H9 (cell line): ENCODE data around the gene AEBP2. TPM values are rescaled to one million over a fixed set of nuclear protein-coding genes. Genes with fewer than 3 reads are reported as not detected.

Experiments used
- DNase-seq: peaks from one replicate; pipeline ENCODE4 v3.0.0-alpha.2; 2017
- H2AFZ ChIP-seq: one replicate; pipeline ENCODE4 v1.6.1; 2013; ENCODE audit warnings: mild to moderate bottlenecking, low read length, control low read depth, moderate library complexity
- H2AK5ac ChIP-seq: 2 replicates; pipeline ENCODE4 v1.6.1; 2013; ENCODE audit warnings: low read length, control low read depth, mixed read lengths; ENCODE audit not compliant: insufficient read length
- H2BK120ac ChIP-seq: one replicate; pipeline ENCODE4 v1.6.1; 2013; ENCODE audit warnings: low read depth, mild to moderate bottlenecking, low read length, control low read depth, inconsistent platforms; ENCODE audit not compliant: poor library complexity, severe bottlenecking
- H2BK12ac ChIP-seq: 2 replicates; pipeline ENCODE4 v1.6.1; 2013; ENCODE audit warnings: low read length, control low read depth, mixed read lengths, low read depth; ENCODE audit not compliant: insufficient read length
- H2BK15ac ChIP-seq: 2 replicates; pipeline ENCODE4 v1.6.1; 2013; ENCODE audit warnings: low read depth, low read length, control low read depth
- H2BK20ac ChIP-seq: one replicate; pipeline ENCODE4 v1.6.1; 2013; ENCODE audit warnings: low read depth, mild to moderate bottlenecking, low read length, control low read depth, inconsistent platforms; ENCODE audit not compliant: poor library complexity, severe bottlenecking
- H2BK5ac ChIP-seq: 2 replicates; pipeline ENCODE4 v1.6.1; 2013; ENCODE audit warnings: low read length, control low read depth, mixed read lengths; ENCODE audit not compliant: insufficient read length
- H3K14ac ChIP-seq: 2 replicates; pipeline ENCODE4 v1.6.1; 2013; ENCODE audit warnings: low read length, control low read depth; ENCODE audit not compliant: insufficient read depth
- H3K18ac ChIP-seq: 2 replicates; pipeline ENCODE4 v1.6.1; 2013; ENCODE audit warnings: low read depth, mild to moderate bottlenecking, mixed read lengths, low read length, control low read depth; ENCODE audit not compliant: insufficient read length
- H3K23ac ChIP-seq: 2 replicates; pipeline ENCODE4 v1.6.1; 2013; ENCODE audit warnings: low read length, control low read depth, mixed read lengths, low read depth; ENCODE audit not compliant: insufficient read length
- H3K23me2 ChIP-seq: 2 replicates; pipeline ENCODE4 v1.6.1; 2013; ENCODE audit warnings: low read depth, mild to moderate bottlenecking, mixed read lengths, low read length, control low read depth; ENCODE audit not compliant: insufficient read length, poor library complexity, severe bottlenecking
- H3K27ac ChIP-seq: 2 replicates; pipeline ENCODE4 v1.5.1; 2013; ENCODE audit warnings: low read length, control low read depth, mixed read lengths, low read depth; ENCODE audit not compliant: insufficient read length
- H3K27me3 ChIP-seq: 2 replicates; pipeline ENCODE4 v1.6.1; 2013; ENCODE audit warnings: low read length, control low read depth, inconsistent platforms; ENCODE audit not compliant: insufficient read depth
- H3K4ac ChIP-seq: 2 replicates; pipeline ENCODE4 v1.6.1; 2013; ENCODE audit warnings: low read depth, mild to moderate bottlenecking, control low read depth, inconsistent platforms, low read length, moderate library complexity
- H3K4me1 ChIP-seq: 2 replicates; pipeline ENCODE4 v1.6.1; 2013; ENCODE audit warnings: low read length, control low read depth, inconsistent platforms; ENCODE audit not compliant: insufficient read depth
- H3K4me2 ChIP-seq: 2 replicates; pipeline ENCODE4 v1.6.1; 2013; ENCODE audit warnings: low read length, control low read depth, mixed read lengths; ENCODE audit not compliant: insufficient read length, insufficient read depth
- H3K56ac ChIP-seq: 2 replicates; pipeline ENCODE4 v1.6.1; 2013; ENCODE audit warnings: low read depth, mild to moderate bottlenecking, mixed read lengths, low read length, control low read depth; ENCODE audit not compliant: insufficient read length
- H3K79me1 ChIP-seq: 2 replicates; pipeline ENCODE4 v1.6.1; 2013; ENCODE audit warnings: low read depth, mild to moderate bottlenecking, moderate library complexity, low read length, control low read depth, inconsistent platforms; ENCODE audit not compliant: insufficient read depth, poor library complexity, severe bottlenecking
- H3K79me2 ChIP-seq: 2 replicates; pipeline ENCODE4 v1.6.1; 2013; ENCODE audit warnings: low read length, control low read depth, inconsistent platforms; ENCODE audit not compliant: insufficient read depth
- H3K9ac ChIP-seq: 2 replicates; pipeline ENCODE4 v1.6.1; 2013; ENCODE audit warnings: low read length, control low read depth, mixed read lengths; ENCODE audit not compliant: insufficient read length; ENCODE audit errors: extremely low read depth
- H3K9me3 ChIP-seq: one replicate; pipeline ENCODE4 v1.6.1; 2013; ENCODE audit warnings: low read depth, low read length, inconsistent platforms; ENCODE audit not compliant: control insufficient read depth
- H3T11ph ChIP-seq: one replicate; pipeline ENCODE4 v1.6.1; 2013; ENCODE audit warnings: mild to moderate bottlenecking, low read length, control low read depth, inconsistent platforms
- H4K20me1 ChIP-seq: one replicate; pipeline ENCODE4 v1.6.1; 2013; ENCODE audit not compliant: control insufficient read depth, insufficient read length, insufficient read depth
- H4K5ac ChIP-seq: 2 replicates; pipeline ENCODE4 v1.6.1; 2013; ENCODE audit warnings: low read depth, mild to moderate bottlenecking, mixed read lengths, low read length, control low read depth; ENCODE audit not compliant: insufficient read length
- H4K8ac ChIP-seq: replicated peaks from 2 replicates; pipeline ENCODE4 v1.6.1; 2013; ENCODE audit warnings: low read length, control low read depth, mixed read lengths, low read depth; ENCODE audit not compliant: insufficient read length
- H4K91ac ChIP-seq: 2 replicates; pipeline ENCODE4 v1.6.1; 2013; ENCODE audit warnings: low read depth, mild to moderate bottlenecking, moderate library complexity, mixed read lengths, low read length, control low read depth; ENCODE audit not compliant: insufficient read length
- H3K27ac Mint-ChIP-seq, 3 experiments: 2 replicates in 2 of 3; 3 replicates in 1 of 3; pipeline ENCODE4 v1.8.0; 2020 to 2021; ENCODE audit warnings: mixed read lengths in 3 of 3, mild to moderate bottlenecking in 1 of 3, moderate library complexity in 1 of 3
- H3K27me3 Mint-ChIP-seq: 2 replicates; pipeline ENCODE4 v1.8.0; 2021; ENCODE audit warnings: low read depth, mild to moderate bottlenecking, moderate library complexity, mixed read lengths
- H3K36me3 Mint-ChIP-seq, 3 experiments: 2 replicates in 2 of 3; 3 replicates in 1 of 3; pipeline ENCODE4 v1.8.0; 2020 to 2021; ENCODE audit warnings: low read depth in 3 of 3, mixed read lengths in 3 of 3; ENCODE audit not compliant: insufficient read depth in 1 of 3
- H3K4me1 Mint-ChIP-seq, 2 experiments: 2 replicates each; pipeline ENCODE4 v1.8.0; 2020; ENCODE audit warnings: mixed read lengths in 2 of 2
- H3K4me3 Mint-ChIP-seq, 2 experiments: 2 replicates in 1 of 2; 3 replicates in 1 of 2; pipeline ENCODE4 v1.8.0; 2020 to 2021; ENCODE audit warnings: mild to moderate bottlenecking in 2 of 2, mixed read lengths in 2 of 2, moderate library complexity in 1 of 2
- H3K9me3 Mint-ChIP-seq, 2 experiments: 2 replicates in 1 of 2; 3 replicates in 1 of 2; pipeline ENCODE4 v1.8.0; 2020; ENCODE audit warnings: mild to moderate bottlenecking in 2 of 2, mixed read lengths in 2 of 2, moderate library complexity in 1 of 2
- CTCF ChIP-seq: fragments of 200-600 bp; sonication (generic); conservative IDR thresholded peaks from 3 replicates; pipeline ENCODE4 v1.8.0; 2021; ENCODE audit warnings: antibody characterized with exemption, mild to moderate bottlenecking
- WGBS: extraction: QIAGEN DNeasy Blood & Tissue Kit; methylation state at CpG from one replicate; pipeline ENCODE4 v1.1.7; 2013; ENCODE audit warnings: missing lambda C conversion rate, low lambda C conversion rate, mixed read lengths; ENCODE audit not compliant: insufficient read length; ENCODE audit errors: extremely low coverage; 5-methylcytosine and 5-hydroxymethylcytosine counted together
- total RNA-seq: library from RNA; stranded (reverse); gene quantifications from 2 replicates; pipeline ENCODE4 v1.2.1, GENCODE V29; 2021

The AEBP2 gene
- total RNA-seq, 1 experiment from 2014 or later: 82.8 TPM

- no peak overlapping the region for H2BK20ac ChIP-seq
- no peaks in the 10 kb centered on the region for H3K9me3 Mint-ChIP-seq
- H3K4me3 Mint-ChIP-seq: no peak overlapping the region
- no peaks in the 10 kb centered on the region for H3K23me2 ChIP-seq
- H2BK5ac ChIP-seq: no peak overlapping the region
- no peak overlapping the region for H3K4ac ChIP-seq
- no peak for DNase-seq
- no peak for TF ChIP-seq CTCF
- H4K91ac ChIP-seq: no peak overlapping the region
- no peaks in the 10 kb centered on the region for H3K79me2 ChIP-seq
- no peak overlapping the region for H3K23ac ChIP-seq
- no peaks in the 10 kb centered on the region for H3K79me1 ChIP-seq
- H3K18ac ChIP-seq: no peak overlapping the region
- no peak overlapping the region for H2BK15ac ChIP-seq
- no peak overlapping the region for H2AFZ ChIP-seq
- no peak overlapping the region for H3K56ac ChIP-seq
- H2AK5ac ChIP-seq: no peak overlapping the region
- H3K4me2 ChIP-seq: no peak overlapping the region
- H3K27me3 ChIP-seq: no peaks in the 10 kb centered on the region
- no peaks in the 10 kb centered on the region for H3K27me3 Mint-ChIP-seq
- peak overlapping the region in 1 of 3 experiments; percentile 6; a peak in 1 of 7 replicates for H3K27ac Mint-ChIP-seq
- H3K14ac ChIP-seq: no peak overlapping the region
- no CpG with 5 or more reads among the region's 4 CpGs for WGBS
- no peak overlapping the region for H2BK12ac ChIP-seq
- H4K8ac ChIP-seq: no peak overlapping the region
- H4K20me1 ChIP-seq: no peaks in the 10 kb centered on the region
- H3K9ac ChIP-seq: no peak overlapping the region
- H3K27ac ChIP-seq: no peak overlapping the region
- no peaks in the 10 kb centered on the region for H3K9me3 ChIP-seq
- H3K4me1 ChIP-seq: no peaks in the 10 kb centered on the region
- H3T11ph ChIP-seq: no peak overlapping the region
- no peak overlapping the region for H2BK120ac ChIP-seq
- H3K36me3 Mint-ChIP-seq: no peaks in the 10 kb centered on the region
- peaks cover 11 to 13% of the 10 kb centered on the region in 2 experiments for H3K4me1 Mint-ChIP-seq
- no peak overlapping the region for H4K5ac ChIP-seq
These were observed 109.5 kb downstream of the AEBP2 start for GRCh38 chr12:19548834-19549233.
